CD4-positive, alpha-beta T cell treated with Interleukin-17A for 4 hours (primary cell): ENCODE results near the gene SPATC1L.
"Not testable (repeated sequence)": the region's sequence is repeated elsewhere in the genome, so short reads cannot be mapped to it uniquely, and the experiment has no call there.

Experiments
- DNase-seq: peaks from one replicate; pipeline ENCODE4 v3.0.0-alpha.2; 2020; ENCODE audit warnings: mixed read lengths

The SPATC1L gene

GRCh38 chr21:46182548-46183336, 1.5 kb downstream of the SPATC1L start:
- no peak for DNase-seq

GRCh38 chr21:46181953-46182547, 2.2 kb downstream of the SPATC1L start:
- DNase-seq = no peak

GRCh38 chr21:46181436-46181835, 2.8 kb downstream of the SPATC1L start:
- DNase-seq = no peak

- DNase-seq = no peak
These were observed 3.4 kb downstream of the SPATC1L start for GRCh38 chr21:46180778-46181391.

GRCh38 chr21:46180079-46180722, 4.1 kb downstream of the SPATC1L start:
- no peak for DNase-seq

DNA sequence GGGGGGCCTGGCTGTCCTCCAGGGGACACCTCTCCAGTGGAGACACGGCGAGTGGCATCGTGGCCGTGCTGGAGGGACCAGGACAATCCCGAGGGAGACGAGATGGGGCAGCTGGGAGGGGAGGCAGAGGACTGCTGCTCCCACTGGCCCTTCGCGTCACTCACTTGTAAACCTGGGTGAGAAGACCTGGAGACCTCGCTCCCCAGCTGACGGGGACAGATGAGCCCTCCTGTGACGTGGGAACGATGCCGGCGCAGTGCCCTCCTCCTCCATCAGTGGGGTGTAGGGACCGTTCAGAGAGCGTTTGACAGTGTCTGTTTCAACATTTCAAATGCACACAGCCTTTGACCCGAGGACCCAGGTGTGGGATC, 4.6 kb downstream of the SPATC1L start:
- DNase-seq = no peak

- no peak for DNase-seq
These were observed 5.3 kb downstream of the SPATC1L start for GRCh38 chr21:46178961-46179360.

DNA sequence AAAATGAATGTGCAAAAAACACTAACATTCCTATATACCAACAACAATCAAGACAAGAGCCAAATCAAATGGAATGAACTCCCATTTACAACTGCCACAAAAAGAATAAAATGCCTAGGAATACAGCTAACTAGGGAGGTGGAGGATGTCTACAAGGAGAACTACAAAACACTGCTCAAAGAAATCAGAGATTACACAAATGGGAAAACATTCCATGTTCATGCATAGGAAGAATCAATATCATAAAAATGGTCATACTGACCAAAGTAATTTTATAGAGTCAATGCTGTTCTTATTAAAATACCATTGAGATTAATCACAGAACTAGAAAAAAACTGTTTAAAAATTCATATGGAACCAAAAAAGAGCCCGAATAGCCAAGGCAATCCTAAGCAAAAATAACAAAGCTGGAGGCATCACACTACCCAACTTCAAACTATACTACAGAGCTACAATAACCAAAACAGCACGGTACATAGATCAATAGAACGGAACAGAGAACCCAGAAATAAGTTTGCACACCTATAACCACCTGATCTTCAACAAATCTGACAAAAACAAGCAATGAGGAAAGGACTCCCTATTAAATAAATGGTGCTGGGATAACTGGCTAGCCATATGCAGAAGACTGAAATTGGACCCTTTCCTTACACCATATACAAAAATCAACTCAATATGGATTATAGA, 7.7 kb downstream of the SPATC1L start:
- not testable (repeated sequence) for DNase-seq

DNA sequence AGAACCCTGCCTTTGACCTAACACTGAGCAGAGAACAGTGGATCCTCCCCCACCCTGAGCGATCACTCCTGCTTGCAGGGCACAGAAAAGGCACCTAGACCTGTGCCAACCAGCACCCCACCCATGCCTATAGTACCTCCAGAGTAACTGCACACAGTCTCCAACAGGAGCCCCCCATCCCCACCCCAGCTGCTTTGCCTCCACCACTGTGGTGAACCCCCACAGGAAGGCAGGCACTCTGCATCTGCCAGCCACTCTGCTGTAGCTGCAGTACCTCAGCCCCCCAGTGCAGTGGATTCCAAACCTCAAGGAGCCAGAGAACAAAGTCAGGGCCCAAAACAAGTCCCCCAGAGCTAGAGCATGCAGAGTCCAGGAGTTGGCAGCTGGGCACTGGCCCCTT, 10.7 kb downstream of the SPATC1L start:
- DNase-seq = no peak

DNA sequence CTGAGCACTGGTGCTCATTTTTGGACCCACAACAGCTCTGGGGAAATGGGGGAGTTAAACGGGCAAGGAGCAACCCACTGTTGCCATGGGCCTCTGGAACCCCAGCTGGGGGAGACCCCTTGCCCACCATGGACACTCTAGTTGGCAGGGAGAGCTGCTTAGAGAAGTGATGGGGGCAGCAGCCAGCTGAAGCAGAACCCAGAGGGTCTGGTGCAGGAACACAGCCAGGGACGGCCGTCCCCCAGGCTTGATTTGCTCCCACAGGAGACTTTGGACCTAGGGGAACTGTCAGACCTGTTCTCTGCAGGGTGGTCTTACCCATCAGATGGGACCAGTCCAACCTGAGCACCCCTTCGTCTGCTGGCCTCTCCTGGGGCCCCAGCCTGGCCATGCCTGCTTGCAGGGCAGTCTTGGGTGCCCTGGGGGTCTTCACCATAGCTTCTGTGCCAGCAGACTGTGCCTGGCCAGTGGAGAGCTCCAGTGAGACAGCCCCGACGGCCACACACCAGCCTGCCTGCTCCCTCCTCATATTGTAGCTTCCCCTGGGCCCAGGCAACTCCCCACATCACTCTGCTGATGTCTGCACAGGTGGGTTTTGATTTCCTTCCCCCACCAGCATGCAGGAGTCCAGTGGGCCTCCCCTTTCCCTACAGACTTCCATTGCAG, 11.3 kb downstream of the SPATC1L start:
- DNase-seq = no peak

- no peak for DNase-seq
These were observed 12.0 kb downstream of the SPATC1L start for GRCh38 chr21:46171996-46172862.

DNA sequence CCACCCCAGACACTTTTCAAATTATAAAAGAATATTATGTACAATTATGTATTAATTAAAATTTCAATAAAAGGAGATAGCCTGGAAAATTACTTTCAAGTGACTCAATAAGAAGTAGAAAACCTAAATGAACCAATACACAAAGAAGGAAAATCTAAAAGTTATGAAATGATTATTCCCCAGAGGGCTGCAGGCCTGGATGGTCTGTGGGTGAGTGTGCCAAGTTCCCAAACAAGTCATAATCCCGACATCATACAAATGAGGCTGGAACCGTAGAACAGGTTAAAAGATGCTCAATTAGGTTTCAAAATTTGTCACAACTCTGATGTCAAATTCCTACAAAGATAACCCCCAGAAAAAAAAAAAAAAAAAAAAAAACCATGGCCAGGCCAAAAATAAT, 12.7 kb downstream of the SPATC1L start:
- DNase-seq = no peak

GRCh38 chr21:46170436-46171193, 13.6 kb downstream of the SPATC1L start:
- DNase-seq = peak; percentile 59

DNA sequence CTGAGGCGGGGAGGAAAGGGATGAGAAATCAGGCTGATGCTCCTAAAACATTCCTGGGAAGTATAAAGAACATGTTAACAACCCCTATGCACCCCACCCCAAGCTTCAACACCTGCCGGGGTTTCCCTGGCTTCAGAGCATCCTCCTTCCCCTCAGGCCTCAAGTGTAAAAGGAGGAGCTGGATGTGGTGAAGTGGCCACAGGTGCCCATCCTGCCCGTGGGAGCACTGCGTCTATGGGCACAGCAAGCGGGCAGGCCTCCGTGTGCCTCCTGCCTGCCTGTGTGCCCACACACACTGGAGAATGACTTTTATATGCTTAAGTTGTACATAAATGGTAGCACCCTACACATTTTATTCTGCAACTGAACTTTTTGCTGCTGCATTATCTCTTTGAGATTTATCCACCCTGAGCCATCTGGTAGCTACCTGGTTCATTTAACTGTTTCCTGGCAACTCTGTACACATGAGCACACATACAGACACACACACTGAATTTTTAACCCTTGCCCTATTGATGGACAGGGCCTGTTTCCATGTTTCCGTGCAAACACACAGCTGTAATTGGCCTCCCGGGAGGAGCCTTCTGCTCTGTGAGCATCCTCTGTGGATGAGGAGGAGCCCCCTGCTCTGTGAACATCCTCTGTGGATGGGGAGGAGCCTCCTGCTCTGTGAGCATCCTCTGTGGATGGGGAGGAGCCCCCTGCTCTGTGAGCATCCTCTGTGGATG, 15.4 kb downstream of the SPATC1L start:
- DNase-seq = no peak

DNA sequence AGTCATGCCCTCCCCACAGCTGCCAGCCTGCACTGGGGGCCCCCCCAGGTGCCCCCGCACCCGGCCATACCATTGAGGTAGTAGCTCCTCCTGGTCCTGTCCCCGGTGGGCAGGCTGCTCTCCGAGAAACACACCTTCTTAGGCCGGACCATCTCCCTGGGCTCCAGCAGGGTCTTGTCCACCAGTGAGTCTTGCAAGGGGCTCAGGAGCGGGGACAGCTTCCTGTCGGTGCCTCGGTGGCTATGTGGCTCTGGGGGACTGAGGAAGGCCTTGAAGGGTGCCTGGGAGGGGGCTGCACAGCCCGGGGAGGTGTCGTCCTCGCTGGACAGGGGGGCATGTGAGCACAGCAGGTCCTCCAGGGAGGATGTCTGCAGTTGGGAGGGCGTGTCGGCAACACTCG, 16.0 kb downstream of the SPATC1L start:
- no peak for DNase-seq

GRCh38 chr21:46165098-46165497, 19.2 kb downstream of the SPATC1L start:
- no peak for DNase-seq

DNA sequence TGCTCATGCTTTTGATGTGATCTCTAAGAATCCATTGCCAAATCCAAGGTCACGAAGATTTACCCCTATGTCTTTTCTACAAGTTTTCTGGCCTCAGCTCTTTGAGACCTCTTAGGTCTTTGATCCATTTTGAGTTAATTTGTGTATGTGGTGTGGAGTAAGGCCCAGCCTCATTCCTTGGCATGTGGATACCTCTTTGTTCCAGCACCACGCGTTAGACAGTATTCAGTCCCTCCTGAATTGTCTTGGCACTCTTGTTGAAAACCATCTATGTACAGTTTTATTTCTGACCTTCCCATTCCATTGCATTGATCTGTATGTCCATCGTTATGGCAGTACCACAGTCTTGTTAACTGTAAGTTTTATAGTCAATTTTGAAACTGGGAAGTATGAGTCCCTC, 20.9 kb downstream of the SPATC1L start:
- DNase-seq = no peak

DNA sequence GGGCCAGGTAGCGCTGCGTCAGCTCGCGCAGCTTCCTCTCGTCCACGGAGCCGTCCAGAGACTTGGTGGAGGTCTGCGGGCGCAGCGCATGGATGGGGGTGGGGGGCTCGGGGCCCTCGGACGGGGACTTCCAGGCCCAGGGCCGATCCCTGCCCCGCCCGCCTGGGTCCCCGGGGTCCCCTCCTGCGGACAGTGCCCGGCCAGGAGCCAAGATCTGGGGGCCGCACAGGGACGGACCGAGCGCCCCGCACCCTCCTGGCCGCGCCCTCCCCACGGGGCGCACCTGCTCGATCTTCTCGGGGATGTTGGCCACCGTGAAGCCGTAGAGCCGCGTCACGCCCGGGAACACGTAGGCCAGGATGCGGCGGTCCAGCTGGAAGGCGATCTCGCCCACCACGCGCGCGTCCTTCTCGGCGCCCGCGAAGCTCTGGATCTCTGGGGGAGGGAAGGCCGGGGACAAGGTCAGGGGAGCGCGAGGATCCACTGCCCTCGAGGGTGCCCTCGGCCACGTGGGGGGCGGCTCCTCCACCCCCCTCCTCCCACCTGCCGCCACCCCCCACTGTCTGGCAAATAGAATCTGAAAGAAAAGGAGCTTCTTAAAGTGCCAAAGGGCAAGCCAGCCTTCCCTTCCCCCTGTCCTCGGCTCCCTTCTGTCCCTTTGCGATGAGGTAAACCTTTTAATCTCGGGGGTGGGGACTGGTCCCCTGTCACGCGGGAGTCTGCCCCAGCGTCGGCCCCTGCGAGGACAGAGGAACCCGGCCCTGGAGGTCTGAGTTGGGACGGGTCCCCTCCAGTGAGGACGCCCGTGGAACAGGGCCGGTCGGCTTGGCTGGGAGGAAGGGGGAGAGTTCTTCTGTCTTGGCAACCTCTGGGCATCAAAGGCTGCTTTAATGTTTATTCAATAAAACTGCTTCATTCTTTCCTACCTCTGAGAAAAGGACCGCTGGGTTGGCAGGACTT, 22.3 kb downstream of the SPATC1L start:
- no peak for DNase-seq
